H9 (cell line): ENCODE data around the gene PTTG1IP. TPM values are rescaled to one million over a fixed set of nuclear protein-coding genes. Genes with fewer than 3 reads are reported as not detected.

ENCODE experiments used
- DNase-seq: peaks from one replicate; pipeline ENCODE4 v3.0.0-alpha.2; 2017
- H2AFZ ChIP-seq: one replicate; pipeline ENCODE4 v1.6.1; 2013; ENCODE audit warnings: mild to moderate bottlenecking, low read length, control low read depth, moderate library complexity
- H2AK5ac ChIP-seq: 2 replicates; pipeline ENCODE4 v1.6.1; 2013; ENCODE audit warnings: low read length, control low read depth, mixed read lengths; ENCODE audit not compliant: insufficient read length
- H2BK120ac ChIP-seq: one replicate; pipeline ENCODE4 v1.6.1; 2013; ENCODE audit warnings: low read depth, mild to moderate bottlenecking, low read length, control low read depth, inconsistent platforms; ENCODE audit not compliant: poor library complexity, severe bottlenecking
- H2BK12ac ChIP-seq: 2 replicates; pipeline ENCODE4 v1.6.1; 2013; ENCODE audit warnings: low read length, control low read depth, mixed read lengths, low read depth; ENCODE audit not compliant: insufficient read length
- H2BK15ac ChIP-seq: 2 replicates; pipeline ENCODE4 v1.6.1; 2013; ENCODE audit warnings: low read depth, low read length, control low read depth
- H2BK20ac ChIP-seq: one replicate; pipeline ENCODE4 v1.6.1; 2013; ENCODE audit warnings: low read depth, mild to moderate bottlenecking, low read length, control low read depth, inconsistent platforms; ENCODE audit not compliant: poor library complexity, severe bottlenecking
- H2BK5ac ChIP-seq: 2 replicates; pipeline ENCODE4 v1.6.1; 2013; ENCODE audit warnings: low read length, control low read depth, mixed read lengths; ENCODE audit not compliant: insufficient read length
- H3K14ac ChIP-seq: 2 replicates; pipeline ENCODE4 v1.6.1; 2013; ENCODE audit warnings: low read length, control low read depth; ENCODE audit not compliant: insufficient read depth
- H3K18ac ChIP-seq: 2 replicates; pipeline ENCODE4 v1.6.1; 2013; ENCODE audit warnings: low read depth, mild to moderate bottlenecking, mixed read lengths, low read length, control low read depth; ENCODE audit not compliant: insufficient read length
- H3K23ac ChIP-seq: 2 replicates; pipeline ENCODE4 v1.6.1; 2013; ENCODE audit warnings: low read length, control low read depth, mixed read lengths, low read depth; ENCODE audit not compliant: insufficient read length
- H3K23me2 ChIP-seq: 2 replicates; pipeline ENCODE4 v1.6.1; 2013; ENCODE audit warnings: low read depth, mild to moderate bottlenecking, mixed read lengths, low read length, control low read depth; ENCODE audit not compliant: insufficient read length, poor library complexity, severe bottlenecking
- H3K27ac ChIP-seq: 2 replicates; pipeline ENCODE4 v1.5.1; 2013; ENCODE audit warnings: low read length, control low read depth, mixed read lengths, low read depth; ENCODE audit not compliant: insufficient read length
- H3K27me3 ChIP-seq: 2 replicates; pipeline ENCODE4 v1.6.1; 2013; ENCODE audit warnings: low read length, control low read depth, inconsistent platforms; ENCODE audit not compliant: insufficient read depth
- H3K4ac ChIP-seq: 2 replicates; pipeline ENCODE4 v1.6.1; 2013; ENCODE audit warnings: low read depth, mild to moderate bottlenecking, control low read depth, inconsistent platforms, low read length, moderate library complexity
- H3K4me1 ChIP-seq: 2 replicates; pipeline ENCODE4 v1.6.1; 2013; ENCODE audit warnings: low read length, control low read depth, inconsistent platforms; ENCODE audit not compliant: insufficient read depth
- H3K4me2 ChIP-seq: 2 replicates; pipeline ENCODE4 v1.6.1; 2013; ENCODE audit warnings: low read length, control low read depth, mixed read lengths; ENCODE audit not compliant: insufficient read length, insufficient read depth
- H3K56ac ChIP-seq: 2 replicates; pipeline ENCODE4 v1.6.1; 2013; ENCODE audit warnings: low read depth, mild to moderate bottlenecking, mixed read lengths, low read length, control low read depth; ENCODE audit not compliant: insufficient read length
- H3K79me1 ChIP-seq: 2 replicates; pipeline ENCODE4 v1.6.1; 2013; ENCODE audit warnings: low read depth, mild to moderate bottlenecking, moderate library complexity, low read length, control low read depth, inconsistent platforms; ENCODE audit not compliant: insufficient read depth, poor library complexity, severe bottlenecking
- H3K79me2 ChIP-seq: 2 replicates; pipeline ENCODE4 v1.6.1; 2013; ENCODE audit warnings: low read length, control low read depth, inconsistent platforms; ENCODE audit not compliant: insufficient read depth
- H3K9ac ChIP-seq: 2 replicates; pipeline ENCODE4 v1.6.1; 2013; ENCODE audit warnings: low read length, control low read depth, mixed read lengths; ENCODE audit not compliant: insufficient read length; ENCODE audit errors: extremely low read depth
- H3K9me3 ChIP-seq: one replicate; pipeline ENCODE4 v1.6.1; 2013; ENCODE audit warnings: low read depth, low read length, inconsistent platforms; ENCODE audit not compliant: control insufficient read depth
- H3T11ph ChIP-seq: one replicate; pipeline ENCODE4 v1.6.1; 2013; ENCODE audit warnings: mild to moderate bottlenecking, low read length, control low read depth, inconsistent platforms
- H4K20me1 ChIP-seq: one replicate; pipeline ENCODE4 v1.6.1; 2013; ENCODE audit not compliant: control insufficient read depth, insufficient read length, insufficient read depth
- H4K5ac ChIP-seq: 2 replicates; pipeline ENCODE4 v1.6.1; 2013; ENCODE audit warnings: low read depth, mild to moderate bottlenecking, mixed read lengths, low read length, control low read depth; ENCODE audit not compliant: insufficient read length
- H4K8ac ChIP-seq: replicated peaks from 2 replicates; pipeline ENCODE4 v1.6.1; 2013; ENCODE audit warnings: low read length, control low read depth, mixed read lengths, low read depth; ENCODE audit not compliant: insufficient read length
- H4K91ac ChIP-seq: 2 replicates; pipeline ENCODE4 v1.6.1; 2013; ENCODE audit warnings: low read depth, mild to moderate bottlenecking, moderate library complexity, mixed read lengths, low read length, control low read depth; ENCODE audit not compliant: insufficient read length
- H3K27ac Mint-ChIP-seq, 3 experiments: 2 replicates in 2 of 3; 3 replicates in 1 of 3; pipeline ENCODE4 v1.8.0; 2020 to 2021; ENCODE audit warnings: mixed read lengths in 3 of 3, mild to moderate bottlenecking in 1 of 3, moderate library complexity in 1 of 3
- H3K27me3 Mint-ChIP-seq: 2 replicates; pipeline ENCODE4 v1.8.0; 2021; ENCODE audit warnings: low read depth, mild to moderate bottlenecking, moderate library complexity, mixed read lengths
- H3K36me3 Mint-ChIP-seq, 3 experiments: 2 replicates in 2 of 3; 3 replicates in 1 of 3; pipeline ENCODE4 v1.8.0; 2020 to 2021; ENCODE audit warnings: low read depth in 3 of 3, mixed read lengths in 3 of 3; ENCODE audit not compliant: insufficient read depth in 1 of 3
- H3K4me1 Mint-ChIP-seq, 2 experiments: 2 replicates each; pipeline ENCODE4 v1.8.0; 2020; ENCODE audit warnings: mixed read lengths in 2 of 2
- H3K4me3 Mint-ChIP-seq, 2 experiments: 2 replicates in 1 of 2; 3 replicates in 1 of 2; pipeline ENCODE4 v1.8.0; 2020 to 2021; ENCODE audit warnings: mild to moderate bottlenecking in 2 of 2, mixed read lengths in 2 of 2, moderate library complexity in 1 of 2
- H3K9me3 Mint-ChIP-seq, 2 experiments: 2 replicates in 1 of 2; 3 replicates in 1 of 2; pipeline ENCODE4 v1.8.0; 2020; ENCODE audit warnings: mild to moderate bottlenecking in 2 of 2, mixed read lengths in 2 of 2, moderate library complexity in 1 of 2
- CTCF ChIP-seq: fragments of 200-600 bp; sonication (generic); conservative IDR thresholded peaks from 3 replicates; pipeline ENCODE4 v1.8.0; 2021; ENCODE audit warnings: antibody characterized with exemption, mild to moderate bottlenecking
- WGBS: extraction: QIAGEN DNeasy Blood & Tissue Kit; methylation state at CpG from one replicate; pipeline ENCODE4 v1.1.7; 2013; ENCODE audit warnings: missing lambda C conversion rate, low lambda C conversion rate, mixed read lengths; ENCODE audit not compliant: insufficient read length; ENCODE audit errors: extremely low coverage; 5-methylcytosine and 5-hydroxymethylcytosine counted together
- total RNA-seq: library from RNA; stranded (reverse); gene quantifications from 2 replicates; pipeline ENCODE4 v1.2.1, GENCODE V29; 2021

PTTG1IP gene
- total RNA-seq, 1 experiment from 2014 or later = 107 TPM

DNA sequence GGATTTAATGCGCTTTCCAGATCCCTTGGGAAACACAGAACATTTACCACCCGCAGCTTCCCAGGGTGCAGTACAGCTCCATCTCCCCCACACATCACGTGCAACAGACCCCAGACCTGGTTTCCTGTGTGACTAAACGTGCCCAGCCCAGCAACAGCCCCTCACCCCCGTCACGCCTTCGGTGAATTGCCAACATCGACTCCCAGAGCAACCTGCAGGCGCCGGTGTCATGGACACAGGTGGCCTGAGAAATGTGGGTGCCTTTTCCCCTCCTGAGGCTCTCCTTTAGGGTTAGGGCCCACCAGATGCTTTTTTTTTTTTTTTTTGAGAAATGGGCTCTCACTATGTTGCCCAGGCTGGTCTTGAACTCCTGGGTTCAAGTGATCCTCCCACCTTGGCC lies 31.4 kb downstream of the PTTG1IP start:
- Histone ChIP-seq H2BK15ac (no peak overlapping the region), H3K18ac (no peak overlapping the region), H3K4me1 (0 out of 2 replicates have a peak, but pooled peaks cover 2% of the 10 kb centered on the region), H4K20me1 (no peaks in the 10 kb centered on the region), H3K23ac (no peak overlapping the region), H3K79me1 (no peaks in the 10 kb centered on the region), H3K9me3 (no peaks in the 10 kb centered on the region), H2BK5ac (no peak overlapping the region), H4K91ac (no peak overlapping the region), H4K5ac (no peak overlapping the region), H4K8ac (no peak overlapping the region), H2BK20ac (no peak overlapping the region), H3K23me2 (no peaks in the 10 kb centered on the region), H3K79me2 (no peaks in the 10 kb centered on the region), H3K4me2 (no peak overlapping the region), H3K27ac (no peak overlapping the region), H3K27me3 (no peaks in the 10 kb centered on the region), H2AFZ (no peak overlapping the region), H3K4ac (no peak overlapping the region), H3K56ac (no peak overlapping the region), H3K14ac (no peak overlapping the region), H2AK5ac (no peak overlapping the region), H2BK120ac (no peak overlapping the region), H2BK12ac (no peak overlapping the region), H3T11ph (no peak overlapping the region), H3K9ac (no peak overlapping the region)
- peaks cover 13 to 21% of the 10 kb centered on the region in 2 experiments for H3K4me1 Mint-ChIP-seq
- no peak overlapping the region for H3K4me3 Mint-ChIP-seq
- no peak for DNase-seq
- H3K36me3 Mint-ChIP-seq = no peaks in the 10 kb centered on the region
- peaks cover 3% of the 10 kb centered on the region; the same call in 1 of the 2 replicates for H3K27me3 Mint-ChIP-seq
- H3K9me3 Mint-ChIP-seq = no peaks in the 10 kb centered on the region
- no CpG with 5 or more reads among the region's 10 CpGs for WGBS
- H3K27ac Mint-ChIP-seq = peak overlapping the region in 1 of 3 experiments; percentile 97; a peak in 2 of 7 replicates
- no peak for TF ChIP-seq CTCF
